Erythroblast (primary cell): ENCODE measurements around the gene ARHGAP42.

ENCODE experiments used
- GATA1 ChIP-seq: IDR thresholded peaks from 2 replicates; pipeline ENCODE4 v1.6.1; 2011; ENCODE audit warnings: low read depth, mild to moderate bottlenecking, control low read depth, low read length, moderate library complexity
- POLR2A ChIP-seq: IDR thresholded peaks from 2 replicates; pipeline ENCODE4 v1.6.1; 2011; ENCODE audit warnings: mild to moderate bottlenecking, low read length

DNA sequence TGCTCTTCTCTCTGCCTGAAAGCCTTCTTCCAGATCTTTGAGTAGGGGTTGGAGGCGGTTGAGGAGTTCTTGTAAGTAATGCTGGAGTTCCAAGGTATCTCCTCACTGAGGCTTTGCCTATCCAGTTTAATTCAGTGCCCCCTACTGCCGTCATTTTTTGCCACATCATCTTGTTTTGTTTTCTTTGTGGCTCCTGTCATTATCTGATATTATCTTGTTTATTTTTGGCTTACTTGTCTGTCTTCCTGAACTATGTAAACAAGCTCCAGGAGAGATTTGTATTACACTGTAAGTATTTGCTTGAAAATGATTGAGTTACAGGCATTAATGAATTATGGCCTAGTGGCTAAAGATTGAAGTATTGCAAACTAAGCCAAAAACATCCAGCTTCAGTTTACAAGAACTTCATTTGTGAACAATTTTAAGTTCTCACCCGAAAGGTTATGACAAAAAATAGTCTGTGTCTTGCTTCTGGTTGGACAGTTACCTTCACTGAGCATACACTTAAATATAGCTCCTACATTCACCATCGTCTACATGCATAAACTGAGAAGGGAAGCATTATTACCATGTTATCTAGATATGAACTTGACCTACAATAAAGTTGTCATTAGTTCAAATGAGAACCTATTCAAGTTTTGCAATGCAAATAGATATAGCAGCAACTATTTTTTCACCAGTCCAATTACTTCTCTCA, 154.8 kb downstream of the ARHGAP42 start:
- TF ChIP-seq POLR2A (no peak), GATA1 (no peak)
